Posterior cingulate gyrus (tissue), 11 donors: ENCODE measurements around the gene DBNL.
"Not testable (repeated sequence)": the region's sequence is repeated elsewhere in the genome, so short reads cannot be mapped to it uniquely, and the experiment has no call there.

Source experiments
- DNase-seq, 10 donors: peaks; one replicate each; pipeline versions ENCODE4 v3.0.0 to v3.0.0-alpha.2; 2020 to 2021; ENCODE audit warnings: mixed read lengths in 3 of 10
- intact Hi-C: fragments of 100-400 bp; cut with DNase I; formaldehyde crosslinking; loops from one replicate; pipeline ENCODE4 v1.15.1; 2023

Gene DBNL

DNA sequence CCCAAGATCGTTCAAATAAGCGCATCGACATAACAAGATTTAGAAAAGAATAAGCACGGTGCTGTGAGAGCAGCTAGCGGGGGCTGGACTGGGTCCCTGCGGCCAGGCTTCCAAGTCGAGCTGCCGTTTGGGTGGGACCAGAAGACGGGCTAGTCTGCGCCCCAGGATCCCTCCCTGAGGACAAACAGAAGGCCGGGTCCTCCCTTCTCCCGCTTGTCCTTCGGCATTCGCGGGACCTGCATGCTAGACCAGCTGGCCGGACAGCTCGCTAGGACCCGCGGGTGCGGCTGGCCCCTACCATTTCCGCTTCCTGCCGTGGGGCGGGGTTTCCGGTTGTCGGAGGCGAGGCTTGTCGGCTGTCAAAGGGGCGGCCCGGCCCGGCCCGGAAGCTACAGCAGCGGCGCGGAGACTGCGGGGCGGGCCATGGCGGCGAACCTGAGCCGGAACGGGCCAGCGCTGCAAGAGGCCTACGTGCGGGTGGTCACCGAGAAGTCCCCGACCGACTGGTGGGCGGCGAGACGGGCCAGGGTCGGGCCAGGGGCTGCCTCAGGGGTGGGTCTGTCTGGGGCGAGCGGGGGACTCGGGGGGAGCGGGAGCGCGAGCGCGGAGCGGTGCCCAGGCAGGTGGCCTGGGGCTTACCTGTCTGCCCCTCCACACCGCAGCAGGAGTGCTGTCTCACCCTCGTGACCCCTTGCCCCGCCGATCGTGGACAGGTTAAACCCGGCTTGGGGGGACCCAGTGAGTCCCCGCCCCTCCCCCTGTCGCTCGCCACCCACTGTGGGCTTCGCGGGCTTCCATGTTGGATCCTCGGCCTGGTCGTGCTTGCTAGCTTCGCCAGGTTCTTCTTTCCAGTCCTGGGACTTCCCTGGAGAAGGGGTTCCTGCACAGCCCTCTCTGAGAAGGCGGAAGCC, at the start of gene DBNL:
DBNL (plus strand) TSS at position 388 of the 911 bp plus-strand sequence; CDS start at position 424, 36 bp downstream.
- peak; percentile 96 to 100 (median 98) for DNase-seq
- intact Hi-C loops: loop anchor here (5.0 kb wide), 1 partner anchor 38 kb away; the partner anchor contains the start of gene POLM

- intact Hi-C loops: not testable (repeated sequence)
- DNase-seq: peak in 1 of 10 donors; percentile 6
Measured at GRCh38 chr7:43997532-43997931, 47.0 kb upstream of the DBNL start, which contains the start of gene SPDYE1. TSS of gene SPDYE1 (plus strand) at chr7:43997897. CDS start at chr7:43999950, 2,053 bp downstream.

DNA sequence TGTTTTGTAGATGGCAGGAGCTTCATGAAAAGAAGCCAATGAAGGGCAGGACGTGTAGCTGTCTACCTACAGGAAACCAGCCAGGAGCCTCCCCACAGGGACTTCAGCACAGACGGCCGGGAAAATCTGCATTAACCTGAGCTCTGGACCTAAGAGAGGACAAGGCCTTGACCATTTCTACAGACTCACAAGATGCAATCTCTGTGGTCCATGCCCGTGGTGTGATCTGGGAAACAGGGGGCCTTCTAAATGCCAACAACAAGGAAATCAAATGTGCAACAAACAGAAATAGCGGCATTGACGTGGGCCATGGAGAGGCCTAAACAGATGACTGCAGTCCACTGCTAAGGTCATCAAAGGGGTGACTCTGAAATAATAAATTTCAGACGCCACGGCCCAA, 32.4 kb upstream of the DBNL start:
- intact Hi-C loops: not testable (repeated sequence)
- peak in 2 of 10 donors; percentile 29 to 72 for DNase-seq

GRCh38 chr7:44015090-44015489, 29.4 kb upstream of the DBNL start:
- DNase-seq: peak in 4 of 10 donors; percentile 18 to 75 (median 40)
- intact Hi-C loops: not testable (repeated sequence)

GRCh38 chr7:44018857-44019807, 25.4 kb upstream of the DBNL start:
- DNase-seq: peak; percentile 98 to 100 (median 98)
- intact Hi-C loops: not testable (repeated sequence)

- intact Hi-C loops: not testable (repeated sequence)
- DNase-seq: peak in 3 of 10 donors; percentile 37 to 57 (median 43)
Measured at GRCh38 chr7:44019825-44020224, 24.7 kb upstream of the DBNL start.

GRCh38 chr7:44022069-44022468, 22.4 kb upstream of the DBNL start:
- intact Hi-C loops, DNase-seq: not testable (repeated sequence)

- DNase-seq: peak in 1 of 10 donors; percentile 47
- intact Hi-C loops: not testable (repeated sequence)
Measured at GRCh38 chr7:44022796-44023467, 21.6 kb upstream of the DBNL start.

GRCh38 chr7:44029433-44029832, 15.1 kb upstream of the DBNL start:
- DNase-seq: peak in 2 of 10 donors; percentile 12 to 17
- intact Hi-C loops: not testable (repeated sequence)

GRCh38 chr7:44030029-44030428, 14.5 kb upstream of the DBNL start:
- intact Hi-C loops: not testable (repeated sequence)
- peak in 1 of 10 donors; percentile 9 for DNase-seq

GRCh38 chr7:44031319-44031718, 13.2 kb upstream of the DBNL start:
- DNase-seq: peak in 2 of 10 donors; percentile 24 to 62
- intact Hi-C loops: not testable (repeated sequence)

DNA sequence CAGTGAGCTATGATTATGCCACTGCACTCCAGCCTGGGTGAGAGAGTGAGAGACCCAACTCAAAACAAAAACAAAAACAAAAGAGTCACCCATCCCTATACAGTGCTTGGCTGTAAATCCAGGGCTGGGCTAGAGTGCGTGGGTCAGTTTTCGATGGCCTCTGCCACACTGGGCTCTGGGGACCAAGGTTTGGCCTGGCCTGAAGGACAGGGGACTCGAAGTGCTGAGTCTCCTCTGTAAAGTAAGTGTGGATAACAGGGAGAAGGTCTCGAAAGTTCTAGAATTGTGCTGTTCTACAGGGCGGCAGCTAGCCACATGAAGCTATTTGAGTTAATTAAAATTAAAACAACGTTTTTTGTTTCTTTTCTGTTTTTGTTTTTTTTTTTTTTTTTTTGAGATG, 12.5 kb upstream of the DBNL start:
- DNase-seq: peak in 1 of 10 donors; percentile 13
- intact Hi-C loops: not testable (repeated sequence)

GRCh38 chr7:44033971-44034844, 10.3 kb upstream of the DBNL start:
- intact Hi-C loops: not testable (repeated sequence)
- peak in 2 of 10 donors; percentile 29 to 48 for DNase-seq

DNA sequence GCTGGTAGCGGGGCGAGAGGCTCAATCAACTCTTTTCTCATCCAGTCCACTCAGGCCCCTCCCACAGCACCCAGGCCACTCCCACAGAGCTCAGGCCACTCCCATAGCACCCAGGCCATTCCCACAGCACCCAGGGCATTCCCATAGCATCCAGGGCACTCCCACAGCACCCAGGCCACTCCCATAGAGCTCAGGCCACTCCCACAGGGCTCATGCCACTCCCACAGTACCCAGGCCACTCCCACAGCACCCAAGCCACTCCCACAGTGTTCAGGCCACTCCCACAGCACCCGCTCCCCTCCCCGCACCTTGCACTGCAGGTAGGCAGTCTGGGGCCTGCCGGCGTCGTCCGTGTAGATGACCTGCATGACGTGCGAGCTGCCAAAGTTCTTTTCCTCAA, 8.1 kb upstream of the DBNL start:
- intact Hi-C loops: not testable (repeated sequence)
- peak in 1 of 10 donors; percentile 52 for DNase-seq

GRCh38 chr7:44037951-44038350, 6.6 kb upstream of the DBNL start:
- intact Hi-C loops, DNase-seq: not testable (repeated sequence)

DNA sequence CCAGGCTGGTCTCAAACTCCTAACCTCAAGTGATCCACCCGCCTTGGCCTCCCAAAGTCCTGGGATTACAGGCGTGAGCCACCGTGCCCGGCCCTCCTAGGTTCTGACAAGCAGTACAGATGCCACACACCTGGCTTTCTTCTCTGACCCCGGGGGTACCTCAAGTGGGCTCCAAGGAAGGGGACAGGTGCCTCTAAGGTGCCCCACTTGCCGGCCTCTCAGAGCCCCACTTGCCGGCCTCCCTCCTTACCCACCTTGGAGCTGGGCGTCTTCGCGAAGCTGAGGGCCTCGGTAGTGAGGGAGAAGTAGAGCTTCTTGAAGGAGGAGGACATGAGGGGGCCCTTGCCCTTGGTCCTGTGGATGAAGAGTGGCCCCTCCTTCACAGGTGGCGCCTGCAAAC, 5.9 kb upstream of the DBNL start:
- peak in 2 of 10 donors; percentile 14 to 17 for DNase-seq
- intact Hi-C loops: not testable (repeated sequence)

DNA sequence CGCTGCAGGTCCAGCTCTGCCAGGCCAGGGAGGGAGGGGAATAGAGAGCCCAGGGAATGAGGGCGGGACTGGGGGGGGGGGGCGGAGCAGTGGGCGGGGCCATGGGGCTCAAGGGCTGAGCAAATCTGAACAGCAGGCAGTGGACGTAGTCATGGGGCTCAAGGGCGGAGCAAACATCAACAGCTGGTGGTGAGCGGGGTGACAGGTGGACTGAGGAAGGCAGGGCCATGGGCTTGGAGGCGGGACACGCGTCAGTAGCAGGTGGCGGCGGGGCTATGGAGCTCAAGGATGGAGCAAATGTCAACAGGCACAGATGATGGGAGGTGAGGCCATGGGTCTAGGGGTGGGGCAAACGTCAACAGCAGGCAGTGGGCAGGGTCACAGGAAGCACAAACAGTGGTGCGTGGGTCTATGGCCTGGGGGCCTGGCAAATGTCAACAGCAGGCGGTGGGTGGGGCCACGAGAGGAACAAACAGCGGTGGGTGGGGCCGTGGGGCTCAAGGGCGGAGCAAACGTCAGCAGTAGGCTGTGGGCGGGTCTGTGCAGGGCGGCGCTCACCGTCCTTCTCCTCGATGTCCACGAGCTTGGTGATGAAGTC, 5.4 kb upstream of the DBNL start:
- intact Hi-C loops: not testable (repeated sequence)
- DNase-seq: peak; percentile 82 to 98 (median 89)

DNA sequence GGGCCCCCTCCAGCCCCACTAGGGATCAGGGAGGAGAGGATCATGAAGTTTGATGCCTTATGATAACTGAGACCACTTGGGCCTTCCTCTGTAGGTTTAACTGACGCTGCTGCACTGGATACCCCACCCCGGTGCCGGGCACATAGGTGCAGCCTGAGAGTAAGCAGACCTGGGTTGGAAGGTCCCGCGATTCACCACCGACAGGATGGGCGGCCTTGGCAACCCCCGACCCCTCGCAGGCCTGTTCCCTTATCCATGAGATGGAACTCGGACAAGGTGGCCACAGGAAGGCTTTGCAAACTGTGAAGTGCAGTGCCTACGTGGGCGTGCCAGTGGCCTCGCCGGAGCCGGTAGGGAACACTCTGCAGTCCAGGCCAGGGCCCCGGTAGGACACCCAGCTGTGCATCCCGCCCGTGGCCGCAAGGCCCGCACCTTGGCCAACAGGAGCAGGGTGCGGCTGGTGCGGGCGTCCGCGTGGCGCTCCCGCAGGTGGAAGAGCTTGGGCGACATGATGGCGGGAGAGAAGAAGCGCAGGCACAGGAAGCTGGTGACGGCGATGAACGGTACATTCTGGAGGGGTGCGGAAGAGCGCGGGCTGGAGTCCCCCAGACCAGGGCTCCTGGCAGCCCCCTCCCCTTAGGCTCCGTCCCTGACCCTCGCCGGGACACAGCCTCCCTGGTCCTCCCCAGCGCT, 4.6 kb upstream of the DBNL start:
- intact Hi-C loops: not testable (repeated sequence)
- DNase-seq: peak in 3 of 10 donors; percentile 46 to 68 (median 48)
